ENCODE measurements around the gene PPP2R5C. TPM values are rescaled to one million over a fixed set of nuclear protein-coding genes. Genes with fewer than 3 reads are reported as not detected.
A peak's percentile ranks its signal among the peaks of the same experiment; 100 is the strongest.
"Not testable (repeated sequence)": the region's sequence is repeated elsewhere in the genome, so short reads cannot be mapped to it uniquely, and the experiment has no call there.

Gene PPP2R5C
- total and polyA plus RNA-seq, 2 of the 8 experiments (the other 6 are each of a cell fraction or from before 2014, with no cell fraction given): 49.6 to 95.9 TPM

DNA sequence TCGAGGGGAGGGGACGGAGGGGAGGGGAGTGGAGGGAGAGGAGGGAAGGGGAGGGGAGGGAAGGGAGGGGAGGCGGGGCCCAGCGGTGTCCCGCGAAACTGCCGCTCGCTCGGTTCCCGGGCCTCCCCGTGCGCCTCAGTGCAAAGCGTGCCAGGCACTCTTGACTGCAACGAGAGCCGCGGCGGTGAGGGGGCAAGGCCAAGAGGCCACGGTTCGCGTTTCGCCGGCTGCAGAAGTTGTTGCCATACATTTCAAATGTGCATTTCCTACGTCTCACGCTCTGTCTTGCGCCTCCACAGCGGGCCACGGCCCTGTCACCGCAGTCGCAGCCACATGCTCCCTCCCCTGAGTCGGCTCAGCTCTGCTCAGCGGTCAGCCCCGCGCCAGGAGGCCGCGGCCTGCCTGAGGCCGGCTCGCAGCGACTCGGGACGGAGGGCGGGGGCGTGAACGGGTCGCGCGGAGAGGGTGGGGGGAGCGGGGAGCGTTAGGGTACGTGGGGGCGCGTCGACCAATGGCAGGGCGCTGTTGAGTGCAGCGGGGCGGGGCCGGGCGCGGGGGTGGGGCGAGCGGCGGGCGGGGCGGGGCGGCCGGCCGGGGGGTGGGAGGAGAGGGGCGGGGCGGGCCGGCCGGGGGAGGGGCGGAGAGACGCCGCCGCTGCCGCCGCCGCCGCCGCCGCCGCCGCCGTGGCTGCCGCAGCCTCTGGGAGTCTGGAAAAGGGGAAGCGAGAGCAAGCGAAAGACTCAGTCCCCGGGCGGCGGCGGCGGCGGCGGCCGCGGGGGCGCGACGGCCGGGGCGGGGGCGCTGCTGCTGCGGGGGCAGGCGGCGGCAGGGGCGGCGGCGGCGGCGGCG is at the start of gene PPP2R5C (continued):
- peak; percentile 87; a peak in 2 of 4 replicates for TF ChIP-seq SIN3A (conservative IDR thresholded peaks at IDR 0.05 in 1 of 2, IDR thresholded peaks at IDR 0.05 in 1 of 2; ENCODE audit: low read depth in 1 of 2, low read length in 2 of 2)
- peak; percentile 95 for TF ChIP-seq ASH2L (IDR thresholded peaks at IDR 0.05; ENCODE audit: low read length)
- TF ChIP-seq KDM4A (IDR thresholded peaks at IDR 0.05; ENCODE audit: low read depth, low read length, severe bottlenecking): peak; percentile 77
- no peak for TF ChIP-seq JUND (IDR thresholded peaks at IDR 0.05; ENCODE audit: low read length)
- TF ChIP-seq, protein P1, sequence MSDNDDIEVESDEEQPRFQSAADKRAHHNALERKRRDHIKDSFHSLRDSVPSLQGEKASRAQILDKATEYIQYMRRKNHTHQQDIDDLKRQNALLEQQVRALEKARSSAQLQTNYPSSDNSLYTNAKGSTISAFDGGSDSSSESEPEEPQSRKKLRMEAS (IDR thresholded peaks at IDR 0.05): peak; percentile 79
- TF ChIP-seq SP4 (IDR thresholded peaks at IDR 0.05; ENCODE audit: low read length): no peak
- TF ChIP-seq SIRT6 (IDR thresholded peaks at IDR 0.05; ENCODE audit: low read length): no peak
- no peak for TF ChIP-seq RFX5 (IDR thresholded peaks at IDR 0.05; ENCODE audit: borderline replicate concordance, low read depth, low read length)
- peak; percentile 37; the same call in 1 of the 2 replicates for TF ChIP-seq RBBP5 (IDR thresholded peaks at IDR 0.05; ENCODE audit: borderline replicate concordance, low read depth, low read length)
- TF ChIP-seq RXRA (IDR thresholded peaks at IDR 0.05; ENCODE audit: insufficient read depth, low read depth, low read length): no peak

DNA sequence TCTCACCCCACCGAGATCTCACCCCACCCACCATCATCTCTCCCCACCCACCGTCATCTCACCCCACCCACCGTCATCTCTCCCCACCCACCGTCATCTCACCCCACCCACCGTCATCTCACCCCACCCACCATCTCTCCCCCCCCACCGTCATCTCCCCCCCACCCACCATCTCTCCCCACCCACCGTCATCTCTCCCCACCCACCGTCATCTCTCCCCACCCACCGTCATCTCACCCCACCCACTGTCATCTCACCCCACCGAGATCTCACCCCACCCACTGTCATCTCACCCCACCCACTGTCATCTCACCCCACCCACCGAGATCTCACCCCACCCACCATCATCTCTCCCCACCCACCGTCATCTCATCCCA is 49.7 kb upstream of the PPP2R5C start:
- H4K5ac ChIP-seq (ENCODE audit: insufficient read length, low read depth, low read length); H3K79me2 ChIP-seq (ENCODE audit: control insufficient read depth in 1 of 2, insufficient read depth in 2 of 2, low read length in 2 of 2); H3K9me3 ChIP-seq (ENCODE audit: insufficient read depth in 2 of 2, low read depth in 1 of 2, low read length in 1 of 2); H3K4ac ChIP-seq (replicated peaks; ENCODE audit: insufficient read length, low read depth, low read length); H2AK5ac ChIP-seq (ENCODE audit: low read depth, low read length); H4K8ac ChIP-seq (ENCODE audit: extremely low read depth, insufficient read depth, low read length); H3K23me2 ChIP-seq (ENCODE audit: low read depth, low read length); H2AFZ ChIP-seq (ENCODE audit: low read length); H2BK120ac ChIP-seq (replicated peaks; ENCODE audit: low read depth, low read length); H3K56ac ChIP-seq (replicated peaks; ENCODE audit: insufficient read length, low read depth, low read length); H3K27me3 ChIP-seq (replicated peaks in 1 of 4; ENCODE audit: control insufficient read depth in 3 of 4, extremely low read depth in 1 of 4, insufficient read depth in 3 of 4, low read length in 3 of 4); H4K91ac ChIP-seq (replicated peaks; ENCODE audit: insufficient read length, low read length); H2BK12ac ChIP-seq (ENCODE audit: low read depth, low read length); H3K23ac ChIP-seq (ENCODE audit: insufficient read length); H3K4me2 ChIP-seq (ENCODE audit: insufficient read depth in 1 of 2, low read depth in 2 of 2, low read length in 2 of 2); H2BK15ac ChIP-seq (ENCODE audit: low read length); FAIRE-seq; H4K20me1 ChIP-seq (replicated peaks in 1 of 2; ENCODE audit: control insufficient read depth in 1 of 2, insufficient read depth in 2 of 2, low read length in 2 of 2); DNase-seq (ENCODE audit: low read depth in 1 of 2, low spot score in 2 of 2); H2BK5ac ChIP-seq (ENCODE audit: low read depth, low read length); H2BK20ac ChIP-seq (ENCODE audit: low read length); H3K18ac ChIP-seq (ENCODE audit: extremely low read depth, low read length); H3K79me1 ChIP-seq (ENCODE audit: low read depth, low read length); H3K27ac ChIP-seq (ENCODE audit: low read depth, low read length); H3K14ac ChIP-seq (ENCODE audit: insufficient read length); H3K4me3 ChIP-seq (ENCODE audit: extremely low read depth in 1 of 4, insufficient read depth in 2 of 4, low read depth in 3 of 4, low read length in 4 of 4); CTCF ChIA-PET (ENCODE audit: partially characterized antibody); H3K36me3 ChIP-seq (ENCODE audit: control insufficient read depth in 2 of 4, insufficient read depth in 4 of 4, low read length in 3 of 4); H3K9ac ChIP-seq (replicated peaks in 1 of 4; ENCODE audit: extremely low read depth in 1 of 4, low read depth in 3 of 4, low read length in 3 of 4): not testable (repeated sequence)
- H3K4me1 ChIP-seq (replicated peaks in 1 of 4; ENCODE audit: control insufficient read depth in 3 of 4, insufficient read depth in 4 of 4, low read length in 3 of 4): peaks cover 0 to 11% (median 4%) of the 10 kb centered on the region in 4 experiments; a peak in 6 of 7 replicates
- POLR2A ChIA-PET (ENCODE audit: partially characterized antibody): interaction anchor here (1.7 kb wide), 1 partner anchor 252 kb away, joined by 4 read pairs; the partner anchor contains the start of gene DYNC1H1
- no CpG with 5 or more reads among the region's 12 CpGs for WGBS, 2 experiments (ENCODE audit: extremely low coverage in 1 of 2, insufficient coverage in 1 of 2, insufficient read length in 1 of 2, insufficient replicate concordance in 2 of 2, low coverage in 1 of 2, low lambda C conversion rate in 2 of 2, missing lambda C conversion rate in 1 of 2)
